DMS53 treated with DMSO at 0.1 percent for 48 hours (cell line): ENCODE results near the gene INTS6L.
"Not testable (repeated sequence)": the region's sequence is repeated elsewhere in the genome, so short reads cannot be mapped to it uniquely, and the experiment has no call there.

Experiments used
- DNase-seq: peaks from one replicate; lab custom pipeline; 2025; ENCODE audit not compliant: unreplicated experiment; lab: John Stamatoyannopoulos, UW

Gene INTS6L

GRCh38 chrX:135522878-135523693, 2.6 kb downstream of the INTS6L start:
- DNase-seq, result no peak

- no peak for DNase-seq
These were observed 7.8 kb downstream of the INTS6L start for GRCh38 chrX:135528254-135528653.

GRCh38 chrX:135528756-135529155, 8.3 kb downstream of the INTS6L start:
- no peak for DNase-seq

- no peak for DNase-seq
These were observed 9.6 kb downstream of the INTS6L start for GRCh38 chrX:135530097-135530496.

GRCh38 chrX:135531813-135532212, 11.4 kb downstream of the INTS6L start:
- no peak for DNase-seq

- no peak for DNase-seq
These were observed 14.8 kb downstream of the INTS6L start for GRCh38 chrX:135535077-135535940.

GRCh38 chrX:135536877-135537276, 16.4 kb downstream of the INTS6L start:
- DNase-seq, result no peak

- no peak for DNase-seq
These were observed 20.9 kb downstream of the INTS6L start for GRCh38 chrX:135541351-135541750.

- no peak for DNase-seq
These were observed 22.7 kb downstream of the INTS6L start for GRCh38 chrX:135543172-135543571.

- peak; percentile 12 for DNase-seq
These were observed 23.5 kb downstream of the INTS6L start for GRCh38 chrX:135543924-135544323.

- no peak for DNase-seq
These were observed 24.0 kb downstream of the INTS6L start for GRCh38 chrX:135544338-135544948.

GRCh38 chrX:135547767-135548166, 27.3 kb downstream of the INTS6L start:
- DNase-seq, result no peak

- no peak for DNase-seq
These were observed 29.1 kb downstream of the INTS6L start for GRCh38 chrX:135549519-135549918.

- DNase-seq, result no peak
These were observed 35.6 kb downstream of the INTS6L start for GRCh38 chrX:135556055-135556454.

GRCh38 chrX:135557344-135557743, 36.9 kb downstream of the INTS6L start:
- no peak for DNase-seq

GRCh38 chrX:135572436-135572835, 52.0 kb downstream of the INTS6L start:
- no peak for DNase-seq

GRCh38 chrX:135581496-135581895, 61.0 kb downstream of the INTS6L start:
- DNase-seq, result no peak

- DNase-seq, result no peak
These were observed 64.7 kb downstream of the INTS6L start for GRCh38 chrX:135585153-135585552.

GRCh38 chrX:135591871-135592270, 71.4 kb downstream of the INTS6L start:
- DNase-seq, result no peak

- not testable (repeated sequence) for DNase-seq
These were observed 73.6 kb downstream of the INTS6L start for GRCh38 chrX:135594049-135594448.

GRCh38 chrX:135594453-135594852, 74.0 kb downstream of the INTS6L start:
- DNase-seq, result not testable (repeated sequence)

- DNase-seq, result no peak
These were observed 75.1 kb downstream of the INTS6L start for GRCh38 chrX:135595543-135595942.
